GM18508 (cell line): ENCODE results near the gene C1orf56.
"Not testable (repeated sequence)": the region's sequence is repeated elsewhere in the genome, so short reads cannot be mapped to it uniquely, and the experiment has no call there.

Experiments used
- ATAC-seq: cut with Tn5 transposase; IDR thresholded peaks from one replicate; pipeline ENCODE4 v1.9.1; 2021; ENCODE audit warnings: moderate number of reproducible peaks; ENCODE audit not compliant: insufficient read depth, unreplicated experiment

The C1orf56 gene

DNA sequence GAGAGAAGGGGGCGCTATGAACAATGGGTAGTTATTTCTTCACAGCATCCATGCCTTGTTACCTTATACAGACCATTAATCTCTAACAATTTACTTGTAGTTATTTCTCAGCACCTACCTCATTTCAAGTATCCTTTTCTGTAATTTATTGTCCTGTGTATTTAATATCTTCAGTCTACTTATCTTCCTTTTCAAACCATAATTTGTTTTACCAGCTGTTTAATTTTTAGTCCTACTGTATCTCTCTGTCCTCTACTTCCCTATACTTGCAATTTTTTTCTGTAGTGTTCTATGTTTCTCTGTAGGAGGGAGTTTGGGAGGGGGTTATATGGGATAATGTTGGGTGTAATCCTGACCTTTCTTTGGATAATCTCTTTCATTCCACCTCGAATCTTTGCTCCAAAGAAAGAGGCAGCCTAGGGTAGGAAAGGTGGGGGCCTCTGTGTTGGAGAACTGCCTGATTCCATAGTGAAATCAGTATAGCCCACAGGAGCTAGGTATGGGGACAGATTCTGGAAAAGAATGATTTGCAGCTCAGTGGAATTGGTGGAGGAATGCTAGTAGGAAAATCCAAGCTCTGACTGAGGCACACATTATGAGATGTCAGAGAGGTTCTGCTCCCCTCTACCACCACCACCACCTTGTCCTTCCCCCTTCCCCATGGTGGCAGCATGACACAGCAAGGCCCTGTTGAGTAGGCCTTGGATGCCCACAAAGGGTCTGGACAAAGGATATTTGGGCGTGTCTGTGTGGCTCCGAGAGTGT lies 13.3 kb downstream of the C1orf56 start:
- no peak for ATAC-seq

GRCh38 chr1:151061704-151062103 lies 14.2 kb downstream of the C1orf56 start:
- ATAC-seq = no peak

GRCh38 chr1:151062741-151063371 lies 15.3 kb downstream of the C1orf56 start:
- ATAC-seq = no peak

DNA sequence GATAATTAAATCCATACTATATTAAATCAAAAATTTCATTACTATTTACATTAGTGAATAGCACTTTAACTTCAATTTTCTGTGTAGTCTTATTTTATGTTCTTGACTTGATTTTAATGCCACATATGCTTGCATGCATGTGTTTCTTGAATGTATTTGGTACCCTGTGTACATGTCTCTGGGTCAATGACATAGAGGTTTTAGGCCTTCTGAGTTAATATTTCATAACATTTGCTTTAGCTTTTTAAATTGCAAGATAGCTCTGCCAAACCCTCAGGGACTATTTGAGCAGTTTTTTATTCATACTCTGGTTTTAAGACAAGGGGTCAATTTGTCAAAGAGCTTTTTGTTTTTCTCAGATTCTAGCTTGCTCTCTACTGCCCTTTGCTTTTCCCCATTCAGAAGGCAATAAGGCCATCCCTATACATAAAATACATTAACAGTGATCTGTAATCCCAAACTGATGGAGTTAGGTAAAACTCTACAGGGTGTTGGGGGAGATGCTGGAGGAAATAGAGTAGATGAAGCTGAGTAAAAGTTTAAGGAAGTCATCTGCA lies 17.6 kb downstream of the C1orf56 start:
- no peak for ATAC-seq

- ATAC-seq = no peak
Measured at GRCh38 chr1:151067185-151067584, 19.6 kb downstream of the C1orf56 start.

GRCh38 chr1:151069103-151069486 lies 21.5 kb downstream of the C1orf56 start:
- no peak for ATAC-seq

GRCh38 chr1:151070474-151071276 lies 23.1 kb downstream of the C1orf56 start, which contains the start of gene GABPB2:
GABPB2 (plus strand) TSS chr1:151070761; CDS start chr1:151088190, 17,429 bp downstream.
- no peak for ATAC-seq

DNA sequence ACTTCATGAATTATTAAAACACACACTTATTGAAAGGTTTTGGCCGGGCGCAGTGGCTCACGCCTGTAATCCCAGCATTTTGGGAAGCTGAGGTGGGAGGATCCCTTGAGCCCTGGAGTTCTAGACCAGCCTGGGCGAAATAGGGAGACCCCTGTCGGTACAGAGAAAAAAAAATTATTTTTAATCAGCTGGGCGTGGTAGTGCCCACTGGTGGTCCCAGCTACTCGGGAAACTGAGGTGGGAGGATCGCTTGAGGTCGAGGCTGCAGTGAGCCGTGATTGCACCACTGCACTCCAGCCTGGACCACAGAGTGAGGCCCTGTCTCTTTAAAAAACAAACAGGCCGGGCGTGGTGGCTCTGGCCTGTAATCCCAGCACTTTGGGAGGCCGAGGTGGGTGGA lies 24.7 kb downstream of the C1orf56 start:
- ATAC-seq = no peak

DNA sequence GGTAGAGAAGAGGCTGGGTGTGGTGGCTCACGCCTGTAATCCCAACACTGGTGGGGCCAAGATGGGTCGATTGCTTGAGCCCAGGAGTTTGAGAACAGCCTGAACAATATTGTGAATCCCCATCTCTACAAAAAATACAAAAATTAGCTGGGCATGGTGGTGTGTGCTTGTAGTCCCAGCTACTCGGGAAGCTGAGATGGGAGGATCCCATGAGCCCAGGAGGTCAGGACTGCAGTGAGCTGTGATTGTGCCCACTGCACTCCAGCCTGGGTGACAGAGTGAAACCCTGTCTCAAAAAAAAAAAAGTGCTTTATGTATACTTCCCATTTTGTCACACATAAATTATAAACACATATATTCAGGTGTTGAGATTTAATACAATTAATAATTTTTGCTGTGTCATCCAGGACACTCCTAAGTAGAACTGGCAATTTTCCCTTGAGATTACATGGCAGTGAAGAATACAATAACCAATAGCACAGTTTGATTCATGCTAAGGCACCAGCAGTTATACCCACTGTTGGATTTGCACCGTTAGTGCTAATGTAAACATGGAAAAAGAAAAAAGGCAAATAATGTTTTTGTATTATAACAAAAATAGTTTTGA lies 38.5 kb downstream of the C1orf56 start:
- ATAC-seq = no peak

DNA sequence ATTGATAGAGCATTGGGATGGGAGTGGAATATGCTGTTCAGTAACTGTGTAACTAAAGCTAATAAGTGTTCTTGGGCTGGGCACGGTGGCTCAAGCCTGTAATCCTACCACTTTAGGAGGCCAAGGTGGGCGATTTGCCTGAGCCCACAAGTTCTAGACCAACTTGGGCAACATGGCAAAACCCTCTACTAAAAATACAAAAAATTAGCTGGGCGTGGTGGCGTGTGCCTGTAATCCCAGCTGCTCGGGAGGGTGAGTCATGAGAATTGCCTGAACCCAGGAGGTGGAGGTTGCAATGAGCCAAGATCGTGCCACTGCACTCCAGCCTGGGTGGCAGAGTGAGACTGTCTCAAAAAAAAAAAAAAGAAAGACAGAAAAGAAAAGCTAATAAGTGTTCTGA lies 49.9 kb downstream of the C1orf56 start:
- ATAC-seq = not testable (repeated sequence)

GRCh38 chr1:151098126-151098525 lies 50.6 kb downstream of the C1orf56 start:
- no peak for ATAC-seq
